Renal cortex interstitium (tissue), 11 donors: Measurements from ENCODE around the gene GUCY1A2. TPM values are rescaled to one million over a fixed set of nuclear protein-coding genes. Genes with fewer than 3 reads are reported as not detected.
A peak's percentile ranks its signal among the peaks of the same experiment; 100 is the strongest.

ENCODE experiments used
- DNase-seq, 11 donors: peaks; one replicate each; pipeline ENCODE4 v3.0.0-alpha.2; 2013; ENCODE audit warnings: low read depth in 9 of 11, low spot score in 4 of 11; ENCODE audit errors: extremely low read depth in 1 of 11
- polyA plus RNA-seq, 3 donors: library from polyadenylated mRNA; unstranded; fragments of 120-200 nt; gene quantifications; one replicate each; pipeline ENCODE4 v1.2.1, GENCODE V29; 2013; ENCODE audit not compliant: insufficient read length in 3 of 3

GUCY1A2 gene
- polyA plus RNA-seq, 3 donors, result 2.2 to 3.3 (median 3.0) TPM

GRCh38 chr11:107006076-107006833 lies 12.0 kb downstream of the GUCY1A2 start:
- DNase-seq, result no peak

GRCh38 chr11:106999196-106999595 lies 19.1 kb downstream of the GUCY1A2 start:
- DNase-seq, result no peak

DNA sequence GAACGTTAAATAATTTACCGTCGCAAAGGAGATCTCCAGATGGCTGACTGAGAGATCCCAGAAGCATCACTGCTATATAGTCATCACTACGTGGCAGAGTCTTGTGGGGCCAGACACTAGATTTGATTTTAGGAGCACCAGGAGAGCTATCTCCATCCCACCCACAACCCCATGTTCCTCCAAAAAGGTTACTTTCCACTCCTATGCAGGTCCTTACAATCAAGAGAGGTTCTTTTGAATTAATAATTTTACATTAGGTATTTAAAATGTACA lies 19.4 kb downstream of the GUCY1A2 start:
- DNase-seq, result no peak

GRCh38 chr11:106998116-106998915 lies 20.0 kb downstream of the GUCY1A2 start:
- DNase-seq, result no peak

- no peak for DNase-seq
Measured at GRCh38 chr11:106997227-106997626, 21.0 kb downstream of the GUCY1A2 start.

GRCh38 chr11:106996691-106997090 lies 21.6 kb downstream of the GUCY1A2 start:
- DNase-seq, result no peak

- DNase-seq, result peak in 2 of 11 donors; percentile 15 to 31
Measured at GRCh38 chr11:106990331-106990730, 27.9 kb downstream of the GUCY1A2 start.

- no peak for DNase-seq
Measured at GRCh38 chr11:106989078-106989455, 29.2 kb downstream of the GUCY1A2 start.

DNA sequence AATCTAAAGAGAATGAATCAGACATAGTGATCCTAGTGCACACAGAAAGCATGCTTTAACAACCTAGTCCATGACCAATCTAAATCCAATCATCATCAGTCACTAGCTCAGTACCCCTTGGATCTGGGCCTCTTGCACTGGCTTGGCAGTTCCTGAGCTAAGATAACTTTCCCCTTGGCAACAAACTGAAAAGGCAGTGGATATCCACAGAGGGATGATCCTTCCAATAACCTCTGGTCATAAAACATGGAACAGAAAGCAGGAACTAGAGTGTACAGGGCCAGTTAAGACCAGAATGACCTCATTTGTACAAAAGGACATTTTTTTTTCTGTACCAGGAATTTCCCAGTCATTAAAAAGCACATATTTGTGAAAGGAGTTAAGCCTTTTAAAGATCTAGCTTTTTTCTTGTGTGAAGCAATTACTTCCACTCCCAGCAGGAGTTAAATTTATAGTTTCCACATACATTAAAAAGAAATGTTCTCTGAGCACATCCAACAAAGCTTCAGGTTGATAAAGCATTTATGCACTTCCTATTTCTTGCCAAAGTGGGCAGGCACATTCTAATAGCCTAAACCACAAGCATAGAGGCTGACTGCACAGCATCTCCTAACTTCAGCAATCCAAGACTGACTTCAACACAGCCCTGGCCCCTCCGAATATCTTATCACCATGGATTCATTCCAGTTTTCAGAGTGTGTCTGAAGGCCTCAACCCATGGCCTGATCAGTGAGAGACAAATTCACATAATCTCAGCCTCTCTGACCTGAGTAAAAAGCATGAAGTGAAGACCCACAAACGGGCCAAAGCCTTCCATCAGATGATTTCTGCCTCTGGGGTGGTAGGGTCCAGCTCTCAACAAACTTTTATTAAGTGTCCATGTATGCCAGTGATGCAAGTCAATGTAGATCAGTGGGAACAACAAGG lies 29.9 kb downstream of the GUCY1A2 start:
- peak in 7 of 11 donors; percentile 27 to 65 (median 39) for DNase-seq

DNA sequence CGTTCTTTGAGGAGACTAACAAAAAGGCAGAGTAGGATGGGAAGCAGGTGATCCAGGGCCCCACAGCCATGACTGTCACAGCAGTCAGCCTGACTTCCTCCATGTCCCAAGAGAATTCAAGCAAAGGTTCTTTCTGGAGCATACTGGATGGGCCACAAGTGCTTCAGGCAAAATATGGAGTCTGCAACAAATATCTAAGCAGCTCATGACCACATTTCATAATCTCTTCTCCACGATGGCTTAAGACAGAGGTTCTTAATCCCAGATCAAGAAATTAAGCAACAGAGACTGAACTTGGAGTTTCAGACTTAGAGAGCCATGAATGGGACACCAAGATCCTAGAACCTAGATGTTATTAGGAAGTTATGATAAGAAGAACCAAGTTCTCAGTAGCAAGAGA lies 31.6 kb downstream of the GUCY1A2 start:
- DNase-seq, result no peak

DNA sequence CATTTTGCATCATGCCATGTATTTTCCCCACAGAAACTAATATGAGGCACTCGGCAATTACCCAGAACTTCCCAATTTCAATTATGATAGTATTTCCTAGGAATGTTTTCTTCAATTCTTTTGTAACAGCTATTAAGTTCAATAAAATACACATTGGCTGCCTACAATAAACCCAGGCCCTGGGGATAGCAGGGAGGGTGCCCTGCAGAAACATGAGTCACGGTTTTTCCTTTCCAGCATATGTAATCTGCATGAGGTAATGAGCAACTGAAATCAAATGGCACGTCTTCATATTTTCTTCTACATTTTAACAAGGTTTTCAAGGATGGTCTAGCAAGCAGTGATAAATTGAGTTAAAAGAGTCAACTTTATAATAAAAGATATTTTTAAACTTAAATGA lies 32.0 kb downstream of the GUCY1A2 start:
- no peak for DNase-seq

GRCh38 chr11:106983991-106984390 lies 34.3 kb downstream of the GUCY1A2 start:
- no peak for DNase-seq

GRCh38 chr11:106983261-106983660 lies 35.0 kb downstream of the GUCY1A2 start:
- DNase-seq, result no peak

GRCh38 chr11:106974831-106975230 lies 43.4 kb downstream of the GUCY1A2 start:
- DNase-seq, result no peak

GRCh38 chr11:106971864-106972263 lies 46.4 kb downstream of the GUCY1A2 start:
- DNase-seq, result no peak

DNA sequence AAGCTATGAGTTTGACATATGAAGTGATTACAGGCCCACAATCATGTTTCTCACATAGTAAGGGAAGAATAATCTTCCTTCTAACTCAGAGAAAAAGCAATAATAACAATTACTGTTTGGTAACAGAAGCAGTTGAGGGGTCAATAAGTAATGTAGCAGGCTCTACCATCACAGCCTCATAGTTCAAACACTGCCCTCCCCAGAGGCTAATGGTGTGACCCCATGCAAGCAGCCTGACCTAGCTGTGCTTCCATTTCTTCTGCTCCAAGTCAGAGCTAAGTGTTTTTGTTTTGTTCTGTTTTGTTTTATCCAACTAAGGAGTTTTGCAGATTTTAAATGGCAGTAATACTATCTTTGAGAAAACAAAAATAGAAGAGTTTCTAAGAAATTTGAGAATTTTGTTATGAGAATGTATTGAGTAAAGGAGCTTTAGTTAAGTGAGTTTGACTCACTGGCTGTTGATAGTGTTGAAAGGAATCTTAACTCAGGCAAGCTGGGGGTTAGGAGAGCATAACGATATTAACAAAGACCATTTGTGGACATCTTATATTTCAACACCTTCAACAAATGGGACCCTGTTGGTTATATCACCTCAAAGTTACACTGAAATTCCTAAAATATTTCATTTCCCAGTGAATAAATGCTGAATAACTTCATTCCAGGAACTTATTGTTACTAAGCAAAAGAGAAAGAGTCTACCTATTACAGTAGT lies 48.5 kb downstream of the GUCY1A2 start:
- no peak for DNase-seq

DNA sequence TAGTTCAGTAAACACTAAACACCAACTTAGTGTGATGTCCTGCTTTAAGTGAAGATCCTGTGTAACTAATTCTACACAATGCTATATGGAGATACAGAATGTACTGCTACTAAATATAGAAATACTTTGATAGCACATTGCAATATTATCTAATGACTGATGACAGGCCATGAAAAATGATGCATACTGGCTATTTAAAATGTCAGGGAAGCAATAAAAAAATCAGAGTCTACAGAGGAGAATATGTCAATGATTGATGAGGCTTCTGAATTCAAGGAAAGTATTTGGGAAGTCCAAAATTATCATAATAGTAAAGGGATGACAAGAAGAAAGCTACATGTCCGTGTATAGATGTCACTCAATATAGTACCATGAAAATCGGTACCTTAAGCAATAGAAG lies 55.3 kb downstream of the GUCY1A2 start:
- DNase-seq, result no peak

GRCh38 chr11:106961518-106961917 lies 56.8 kb downstream of the GUCY1A2 start:
- DNase-seq, result peak in 2 of 11 donors; percentile 19 to 50

GRCh38 chr11:106961048-106961447 lies 57.2 kb downstream of the GUCY1A2 start:
- no peak for DNase-seq
